ENCODE measurements around the gene ASTN1.

DNA sequence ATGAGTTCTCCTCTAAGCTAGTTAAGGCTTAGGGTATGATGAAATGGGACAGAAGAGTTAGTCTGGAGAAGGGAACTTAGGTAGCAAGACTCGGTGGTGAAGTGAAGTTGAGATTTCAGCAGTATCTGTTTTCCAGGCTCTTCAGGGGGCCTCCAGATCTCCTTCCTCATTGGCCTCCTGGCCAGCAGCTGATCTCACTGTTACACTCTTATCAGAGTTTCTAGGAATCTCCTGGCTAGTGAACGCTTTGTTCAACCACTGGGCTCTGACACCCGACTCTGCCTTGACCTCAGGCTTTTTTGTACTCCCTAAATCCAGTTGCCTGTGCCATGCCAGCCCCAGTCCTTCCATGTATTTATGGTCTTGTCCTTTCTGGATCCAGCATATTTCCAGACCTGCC is 311.0 kb downstream of the ASTN1 start:
- TF ChIP-seq, protein P1, sequence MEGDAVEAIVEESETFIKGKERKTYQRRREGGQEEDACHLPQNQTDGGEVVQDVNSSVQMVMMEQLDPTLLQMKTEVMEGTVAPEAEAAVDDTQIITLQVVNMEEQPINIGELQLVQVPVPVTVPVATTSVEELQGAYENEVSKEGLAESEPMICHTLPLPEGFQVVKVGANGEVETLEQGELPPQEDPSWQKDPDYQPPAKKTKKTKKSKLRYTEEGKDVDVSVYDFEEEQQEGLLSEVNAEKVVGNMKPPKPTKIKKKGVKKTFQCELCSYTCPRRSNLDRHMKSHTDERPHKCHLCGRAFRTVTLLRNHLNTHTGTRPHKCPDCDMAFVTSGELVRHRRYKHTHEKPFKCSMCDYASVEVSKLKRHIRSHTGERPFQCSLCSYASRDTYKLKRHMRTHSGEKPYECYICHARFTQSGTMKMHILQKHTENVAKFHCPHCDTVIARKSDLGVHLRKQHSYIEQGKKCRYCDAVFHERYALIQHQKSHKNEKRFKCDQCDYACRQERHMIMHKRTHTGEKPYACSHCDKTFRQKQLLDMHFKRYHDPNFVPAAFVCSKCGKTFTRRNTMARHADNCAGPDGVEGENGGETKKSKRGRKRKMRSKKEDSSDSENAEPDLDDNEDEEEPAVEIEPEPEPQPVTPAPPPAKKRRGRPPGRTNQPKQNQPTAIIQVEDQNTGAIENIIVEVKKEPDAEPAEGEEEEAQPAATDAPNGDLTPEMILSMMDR (IDR thresholded peaks at IDR 0.05) = no peak
- TF ChIP-seq, protein P2, sequence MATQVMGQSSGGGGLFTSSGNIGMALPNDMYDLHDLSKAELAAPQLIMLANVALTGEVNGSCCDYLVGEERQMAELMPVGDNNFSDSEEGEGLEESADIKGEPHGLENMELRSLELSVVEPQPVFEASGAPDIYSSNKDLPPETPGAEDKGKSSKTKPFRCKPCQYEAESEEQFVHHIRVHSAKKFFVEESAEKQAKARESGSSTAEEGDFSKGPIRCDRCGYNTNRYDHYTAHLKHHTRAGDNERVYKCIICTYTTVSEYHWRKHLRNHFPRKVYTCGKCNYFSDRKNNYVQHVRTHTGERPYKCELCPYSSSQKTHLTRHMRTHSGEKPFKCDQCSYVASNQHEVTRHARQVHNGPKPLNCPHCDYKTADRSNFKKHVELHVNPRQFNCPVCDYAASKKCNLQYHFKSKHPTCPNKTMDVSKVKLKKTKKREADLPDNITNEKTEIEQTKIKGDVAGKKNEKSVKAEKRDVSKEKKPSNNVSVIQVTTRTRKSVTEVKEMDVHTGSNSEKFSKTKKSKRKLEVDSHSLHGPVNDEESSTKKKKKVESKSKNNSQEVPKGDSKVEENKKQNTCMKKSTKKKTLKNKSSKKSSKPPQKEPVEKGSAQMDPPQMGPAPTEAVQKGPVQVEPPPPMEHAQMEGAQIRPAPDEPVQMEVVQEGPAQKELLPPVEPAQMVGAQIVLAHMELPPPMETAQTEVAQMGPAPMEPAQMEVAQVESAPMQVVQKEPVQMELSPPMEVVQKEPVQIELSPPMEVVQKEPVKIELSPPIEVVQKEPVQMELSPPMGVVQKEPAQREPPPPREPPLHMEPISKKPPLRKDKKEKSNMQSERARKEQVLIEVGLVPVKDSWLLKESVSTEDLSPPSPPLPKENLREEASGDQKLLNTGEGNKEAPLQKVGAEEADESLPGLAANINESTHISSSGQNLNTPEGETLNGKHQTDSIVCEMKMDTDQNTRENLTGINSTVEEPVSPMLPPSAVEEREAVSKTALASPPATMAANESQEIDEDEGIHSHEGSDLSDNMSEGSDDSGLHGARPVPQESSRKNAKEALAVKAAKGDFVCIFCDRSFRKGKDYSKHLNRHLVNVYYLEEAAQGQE (IDR thresholded peaks at IDR 0.05; ENCODE audit: low read depth, low read length) = no peak
- no peak for TF ChIP-seq GABPA (IDR thresholded peaks at IDR 0.05; ENCODE audit: low read depth)
- TF ChIP-seq TAF1 (IDR thresholded peaks at IDR 0.05; ENCODE audit: borderline replicate concordance, low read depth, low read length) = no peak
- no peak for TF ChIP-seq JUND (IDR thresholded peaks at IDR 0.05)
- no peak for TF ChIP-seq EZH2phosphoT487 (IDR thresholded peaks at IDR 0.05; ENCODE audit: borderline replicate concordance, low read depth)
- TF ChIP-seq, protein P3, sequence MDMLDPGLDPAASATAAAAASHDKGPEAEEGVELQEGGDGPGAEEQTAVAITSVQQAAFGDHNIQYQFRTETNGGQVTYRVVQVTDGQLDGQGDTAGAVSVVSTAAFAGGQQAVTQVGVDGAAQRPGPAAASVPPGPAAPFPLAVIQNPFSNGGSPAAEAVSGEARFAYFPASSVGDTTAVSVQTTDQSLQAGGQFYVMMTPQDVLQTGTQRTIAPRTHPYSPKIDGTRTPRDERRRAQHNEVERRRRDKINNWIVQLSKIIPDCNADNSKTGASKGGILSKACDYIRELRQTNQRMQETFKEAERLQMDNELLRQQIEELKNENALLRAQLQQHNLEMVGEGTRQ (IDR thresholded peaks at IDR 0.05; ENCODE audit: borderline replicate concordance, low read depth, low read length) = no peak
- no peak for TF ChIP-seq MXI1 (IDR thresholded peaks at IDR 0.05; ENCODE audit: low read depth, low read length)
- TF ChIP-seq POLR2AphosphoS5 (IDR thresholded peaks at IDR 0.05; ENCODE audit: low read depth, low read length) = no peak
- no peak for TF ChIP-seq TEAD4 (IDR thresholded peaks at IDR 0.05; ENCODE audit: borderline replicate concordance, insufficient read depth)
